Ramos (cell line): ENCODE results near the gene STPG4.

ENCODE experiments used
- in situ Hi-C: fragments of 300-500 bp; cut with MboI; formaldehyde crosslinking; loops from one replicate; pipeline ENCODE4 v1.14.3; 2022; ENCODE audit warnings: low sequenced_read_pairs; ENCODE audit not compliant: unreplicated experiment

STPG4 gene

GRCh38 chr2:47074691-47075090, 80.4 kb downstream of the STPG4 start:
- in situ Hi-C loops, result no loop called here

GRCh38 chr2:47073641-47074040, 81.5 kb downstream of the STPG4 start:
- in situ Hi-C loops, result no loop called here

- in situ Hi-C loops, result no loop called here
Observed at GRCh38 chr2:47073217-47073616, 81.9 kb downstream of the STPG4 start.

GRCh38 chr2:47072728-47073191, 82.3 kb downstream of the STPG4 start:
- in situ Hi-C loops, result no loop called here

- in situ Hi-C loops, result no loop called here
Observed at GRCh38 chr2:47072018-47072691, 83.0 kb downstream of the STPG4 start.

- in situ Hi-C loops, result no loop called here
Observed at GRCh38 chr2:47070920-47071824, 83.9 kb downstream of the STPG4 start.

GRCh38 chr2:47070155-47070919, 84.8 kb downstream of the STPG4 start:
- in situ Hi-C loops, result no loop called here

- in situ Hi-C loops, result no loop called here
Observed at GRCh38 chr2:47069628-47070154, 85.4 kb downstream of the STPG4 start.

GRCh38 chr2:47068981-47069627, 86.0 kb downstream of the STPG4 start:
- in situ Hi-C loops, result no loop called here

- in situ Hi-C loops, result no loop called here
Observed at GRCh38 chr2:47067788-47068407, 87.2 kb downstream of the STPG4 start.

GRCh38 chr2:47065771-47066380, 89.2 kb downstream of the STPG4 start:
- in situ Hi-C loops, result no loop called here

- in situ Hi-C loops, result no loop called here
Observed at GRCh38 chr2:47065343-47065742, 89.8 kb downstream of the STPG4 start.

- in situ Hi-C loops, result no loop called here
Observed at GRCh38 chr2:47064106-47064505, 91.0 kb downstream of the STPG4 start.

GRCh38 chr2:47063538-47063930, 91.6 kb downstream of the STPG4 start:
- in situ Hi-C loops, result no loop called here

GRCh38 chr2:47062681-47063537, 92.2 kb downstream of the STPG4 start:
- in situ Hi-C loops, result no loop called here

- in situ Hi-C loops, result no loop called here
Observed at GRCh38 chr2:47061944-47062678, 93.0 kb downstream of the STPG4 start.

- in situ Hi-C loops, result no loop called here
Observed at GRCh38 chr2:47060652-47061170, 94.4 kb downstream of the STPG4 start.
